K562 (cell line): ENCODE data around the gene CACTIN. TPM values are rescaled to one million over a fixed set of nuclear protein-coding genes. Genes with fewer than 3 reads are reported as not detected.

Source experiments
- ATAC-seq: fragments of 200-7000 bp; cut with Tn5 transposase; 3 replicates; pipeline ENCODE4 v1.9.1; 2020; ENCODE audit warnings: moderate library complexity
- BruUV-seq: library from RNA; stranded (reverse); fragments of 400-500 nt; replicated peaks from 2 replicates; lab custom pipeline; 2021; lab: Mats Ljungman, UMichigan
- CTCF ChIA-PET: fragments of 300-600 bp; formaldehyde crosslinking; extraction: SDS; loops from one replicate; lab custom pipeline; 2021; ENCODE audit warnings: low intra/inter-chr PET ratio; lab: Yijun Ruan, JAX
- POLR2A ChIA-PET: fragments of 300-600, 350-650 bp; sonication (Branson Sonifier 250); formaldehyde crosslinking; extraction: SDS; loops from one replicate; lab custom pipeline; 2021; ENCODE audit warnings: antibody characterized with exemption, inconsistent platforms; lab: Yijun Ruan, JAX
- DNase-seq, 4 experiments: peaks; one replicate each; pipeline versions ENCODE4 v3.0.0 to v3.0.0-alpha.2; 2011 to 2018; ENCODE audit warnings: low spot score in 3 of 4, mixed read lengths in 3 of 4; ENCODE audit errors: extremely low read depth in 1 of 4
- FAIRE-seq: peaks from 2 replicates; lab custom pipeline; 2011; peaks lifted over from hg19 to GRCh38; lab: Jason Lieb, UNC
- H2AFZ ChIP-seq: 2 replicates; pipeline ENCODE4 v1.6.0; 2011; ENCODE audit warnings: low read depth, low read length, control low read depth, inconsistent platforms
- H3K27ac ChIP-seq: fragments of 200-600 bp; 3 replicates; pipeline ENCODE4 v1.8.0; 2011; ENCODE audit warnings: low read depth, mild to moderate bottlenecking, control low read depth, inconsistent platforms, low read length, moderate library complexity, mixed read lengths; ENCODE audit errors: extremely low read depth
- H3K27me3 ChIP-seq, 2 experiments: fragments of 300-600 bp in 1 of 2; 2 replicates in 1 of 2; 3 replicates in 1 of 2; pipeline versions ENCODE4 v1.6.0 to v1.8.0; 2011; ENCODE audit warnings: inconsistent platforms in 2 of 2, low read length in 2 of 2, mild to moderate bottlenecking in 1 of 2, mixed read lengths in 1 of 2, moderate library complexity in 1 of 2; ENCODE audit not compliant: control insufficient read depth in 2 of 2, insufficient read depth in 2 of 2
- H3K36me3 ChIP-seq: fragments of 300-600 bp; 3 replicates; pipeline ENCODE4 v1.8.0; 2011; ENCODE audit warnings: mild to moderate bottlenecking, low read length, inconsistent platforms; ENCODE audit not compliant: control insufficient read depth, insufficient read depth
- H3K4me1 ChIP-seq, 2 experiments: fragments of 200-600 bp in 1 of 2; replicated peaks in 1 of 2; 2 replicates in 1 of 2; 3 replicates in 1 of 2; pipeline versions ENCODE4 v1.5.1 to v1.8.0; 2011; ENCODE audit warnings: inconsistent platforms in 2 of 2, low read length in 2 of 2, mild to moderate bottlenecking in 1 of 2, mixed read lengths in 1 of 2, moderate library complexity in 1 of 2; ENCODE audit not compliant: control insufficient read depth in 2 of 2, insufficient read depth in 2 of 2
- H3K4me2 ChIP-seq: 2 replicates; pipeline ENCODE4 v1.6.1; 2011; ENCODE audit warnings: low read length, control low read depth, inconsistent platforms, mixed read lengths; ENCODE audit not compliant: insufficient read depth
- H3K4me3 ChIP-seq: fragments of 200-600 bp; sonication (generic), shearing (Covaris generic); 2 replicates; pipeline ENCODE4 v1.5.1; 2016; ENCODE audit warnings: control low read depth, inconsistent platforms
- H3K79me2 ChIP-seq: fragments of 200-600 bp; 3 replicates; pipeline ENCODE4 v1.8.0; 2011; ENCODE audit warnings: low read length, inconsistent platforms; ENCODE audit not compliant: control insufficient read depth, insufficient read depth
- H3K9ac ChIP-seq, 2 experiments: 2 replicates each; pipeline versions ENCODE4 v1.6.0 to v1.6.1; 2011; ENCODE audit warnings: low read depth in 2 of 2, low read length in 2 of 2, control low read depth in 1 of 2, inconsistent platforms in 1 of 2, mild to moderate bottlenecking in 1 of 2, mixed read lengths in 1 of 2; ENCODE audit not compliant: insufficient read depth in 1 of 2
- H3K9me1 ChIP-seq: one replicate; pipeline ENCODE4 v1.6.0; 2011; ENCODE audit warnings: inconsistent platforms, mild to moderate bottlenecking, low read length, moderate library complexity; ENCODE audit not compliant: control insufficient read depth, insufficient read depth
- H3K9me3 ChIP-seq: replicated peaks from 2 replicates; pipeline ENCODE4 v1.5.1; 2011; ENCODE audit warnings: low read depth, low read length, inconsistent platforms; ENCODE audit not compliant: control insufficient read depth, insufficient read depth
- H4K20me1 ChIP-seq: replicated peaks from 2 replicates; pipeline ENCODE4 v1.6.1; 2011; ENCODE audit warnings: low read length, inconsistent platforms, mixed read lengths; ENCODE audit not compliant: control insufficient read depth, insufficient read depth
- CHAMP1 ChIP-seq: fragments of 450-650 bp; IDR thresholded peaks from 2 replicates; pipeline ENCODE4 v1.6.1; 2016; ENCODE audit warnings: mild to moderate bottlenecking
- KLF10 ChIP-seq: fragments of 250-450 bp; sonication (Bioruptor Pico); IDR thresholded peaks from 2 replicates; pipeline ENCODE4 v1.6.1; 2021; ENCODE audit warnings: matching md5 sums
- MAFG ChIP-seq: fragments of 450-650 bp; conservative IDR thresholded peaks from 2 replicates; pipeline ENCODE4 v1.6.1; 2016; ENCODE audit warnings: missing genetic modification characterization, missing compliant biosample characterization
- RB1 ChIP-seq: fragments of 450-650 bp; IDR thresholded peaks from 2 replicates; pipeline ENCODE4 v1.6.1; 2017; ENCODE audit warnings: low read depth, mild to moderate bottlenecking
- ZFP1 ChIP-seq: fragments of 450-650 bp; formaldehyde crosslinking; IDR thresholded peaks from 2 replicates; pipeline ENCODE4 v1.4.0; 2020; ENCODE audit warnings: mild to moderate bottlenecking, mixed read lengths
- WGBS: fragments of 100-300 bp; shearing (Covaris generic); methylation state at CpG from one replicate; pipeline ENCODE4 v1.1.6; 2016; ENCODE audit warnings: low coverage, mixed read lengths; ENCODE audit not compliant: insufficient coverage; ENCODE audit errors: missing lambda C conversion rate; 5-methylcytosine and 5-hydroxymethylcytosine counted together
- in situ Hi-C: fragments of 300-500 bp; cut with MboI; formaldehyde crosslinking; loops from 4 replicates; pipeline ENCODE4 v1.15.0; 2018; ENCODE audit warnings: inconsistent platforms, mixed read lengths
- intact Hi-C: fragments of 100-400 bp; cut with micrococcal nuclease; formaldehyde crosslinking; loops from 2 replicates; pipeline ENCODE4 v1.14.2; 2022
- polyA plus RNA-seq, 8 experiments: library from polyadenylated mRNA; depleted of rRNA in 4 of 8; stranded (reverse) in 5 of 8; unstranded in 3 of 8; fragments of >200 nt; fragmentation: Nextera tagmentation in 2 of 8; fragmentation: Illumina TruSeq in 1 of 8; extraction: Ambion mirVana in 2 of 8; extraction: Trizol in 1 of 8; gene quantifications; 2 replicates each; pipeline versions ENCODE4 v1.2.1 to v1.2.3, GENCODE V29; 2011 to 2014; ENCODE audit warnings: inconsistent platforms in 1 of 8, missing spikeins in 1 of 8
- total RNA-seq, 7 experiments: library from RNA; depleted of rRNA in 6 of 7; stranded (reverse); fragments of >200 nt in 6 of 7; fragmentation: Illumina TruSeq in 2 of 7; extraction: Trizol in 2 of 7; gene quantifications; 2 replicates each; pipeline versions ENCODE4 v1.2.1 to v1.2.3, GENCODE V29; 2011 to 2021; ENCODE audit warnings: low replicate concordance in 1 of 7

The CACTIN gene
- total and polyA plus RNA-seq, 9 of the 15 experiments (the other 6 are each of a cell fraction or from before 2014, with no cell fraction given) = 0.15 to 49.2 (median 15.0) TPM

DNA sequence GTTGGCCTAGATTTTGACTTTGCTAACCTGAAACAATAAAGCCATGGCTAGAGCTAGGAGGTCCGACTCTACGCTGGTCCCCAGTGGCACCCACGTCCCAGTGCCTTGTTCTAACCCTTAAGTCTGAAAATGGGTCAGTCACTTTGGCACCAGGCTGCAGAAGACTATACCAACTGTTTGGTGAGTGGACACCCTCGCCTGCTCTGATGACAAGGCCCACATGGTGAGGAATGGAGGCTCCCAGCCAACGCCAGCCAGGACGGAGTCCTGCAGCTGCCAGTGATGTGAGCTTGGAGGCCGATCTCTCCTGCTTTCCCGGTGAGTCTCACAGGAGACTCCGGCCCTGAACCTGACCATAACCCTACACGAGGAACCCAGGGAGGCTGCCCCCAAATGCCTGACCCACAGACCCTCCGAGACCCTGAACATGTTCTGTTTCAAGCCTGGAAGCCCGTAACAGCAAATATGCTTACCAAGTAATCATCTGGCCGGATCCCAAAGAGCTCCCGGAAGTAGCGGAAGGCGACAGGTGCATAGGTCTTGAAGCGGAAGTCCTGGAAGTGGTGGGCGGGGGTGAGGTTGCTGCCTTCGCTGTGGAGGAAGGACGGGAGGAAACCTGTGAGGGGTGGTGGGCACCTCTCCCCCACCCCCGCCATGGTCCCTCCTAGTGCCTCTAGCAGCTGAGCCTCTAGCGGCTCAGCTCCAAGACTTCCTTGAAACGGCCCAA, 34.1 kb upstream of the CACTIN start:
- H3K36me3 ChIP-seq = peaks cover 84% of the 10 kb centered on the region; the same call in 2 of the 3 replicates
- in situ Hi-C loops (loop anchor here (5.0 kb wide), 1 partner anchor 47 kb away; the partner anchor contains the start of gene TJP3), intact Hi-C loops (no loop called here)
- ChIA-PET CTCF (no interaction called here), POLR2A (interaction anchor here (0.6 to 3.5 kb wide), 4 partner anchors 11 to 171 kb away, joined by 3 to 16 read pairs (median 4); no protein-coding TSS in a partner anchor)
- no peaks in the 10 kb centered on the region for H3K27me3 ChIP-seq
- H3K9ac ChIP-seq = no peak overlapping the region
- DNase-seq (no peak), FAIRE-seq (no peak), ATAC-seq (no peak)
- H4K20me1 ChIP-seq = peaks cover 4% of the 10 kb centered on the region; the same call in 1 of the 2 replicates
- 93% methylated on average over 21 of the region's 23 CpGs for WGBS
- H3K9me1 ChIP-seq = no peaks in the 10 kb centered on the region
- H3K27ac ChIP-seq = no peak overlapping the region
- TF ChIP-seq ZFP1 (CRISPR knock-in tag) (no peak), MAFG (tag) (no peak), RB1 (no peak), CHAMP1 (no peak), KLF10 (CRISPR knock-in tag) (no peak)
- BruUV-seq = no TSS peak
- H3K4me3 ChIP-seq = no peak overlapping the region
- peaks cover 0 to 46% of the 10 kb centered on the region in 2 experiments; a peak in 2 of 5 replicates for H3K4me1 ChIP-seq
- no peak overlapping the region for H2AFZ ChIP-seq
- no peak overlapping the region for H3K4me2 ChIP-seq
- no peaks in the 10 kb centered on the region for H3K79me2 ChIP-seq
- no peaks in the 10 kb centered on the region for H3K9me3 ChIP-seq
